Parathyroid adenoma (tissue), 2 donors: ENCODE results near the gene MYO1B.

Experiments
- H2AFZ ChIP-seq: fragments of 300-600 bp; sonication (generic); one replicate; pipeline ENCODE4 v1.7.0; 2017; ENCODE audit warnings: antibody characterized with exemption, mild to moderate bottlenecking
- H3K27ac ChIP-seq: fragments of 300-600 bp; sonication (generic); one replicate; pipeline ENCODE4 v1.7.0; 2017
- H3K27me3 ChIP-seq: fragments of 300-600 bp; sonication (generic); one replicate; pipeline ENCODE4 v1.7.0; 2017; ENCODE audit warnings: low read length; ENCODE audit not compliant: control insufficient read depth, insufficient read depth
- H3K36me3 ChIP-seq: fragments of 300-600 bp; sonication (generic); one replicate; pipeline ENCODE4 v1.7.0; 2017; ENCODE audit warnings: low read length; ENCODE audit not compliant: control insufficient read depth, insufficient read depth
- H3K4me1 ChIP-seq: fragments of 300-600 bp; sonication (generic); one replicate; pipeline ENCODE4 v1.7.0; 2017; ENCODE audit warnings: control low read depth
- H3K4me2 ChIP-seq: fragments of 300-600 bp; sonication (generic); one replicate; pipeline ENCODE4 v1.7.0; 2017; ENCODE audit warnings: low read length
- H3K4me3 ChIP-seq: fragments of 300-600 bp; sonication (generic); one replicate; pipeline ENCODE4 v1.7.0; 2017; ENCODE audit warnings: low read depth, low read length
- H3K79me2 ChIP-seq: fragments of 300-600 bp; sonication (generic); one replicate; pipeline ENCODE4 v1.7.0; 2017; ENCODE audit warnings: control low read depth
- H3K9ac ChIP-seq: fragments of 300-600 bp; sonication (generic); one replicate; pipeline ENCODE4 v1.7.0; 2017; ENCODE audit warnings: mild to moderate bottlenecking
- H3K9me3 ChIP-seq: fragments of 300-600 bp; sonication (generic); one replicate; pipeline ENCODE4 v1.7.0; 2017; ENCODE audit warnings: low read length; ENCODE audit not compliant: control insufficient read depth
- TF ChIP-seq, protein P1 (sequence below): fragments of 300-600 bp; sonication (generic); IDR thresholded peaks from one replicate; pipeline ENCODE4 v1.7.0; 2017; ENCODE audit warnings: antibody characterized with exemption, mild to moderate bottlenecking
- donor health status: primary hyperparathyroidism.

Gene MYO1B

GRCh38 chr2:191410646-191411436 is 165.6 kb downstream of the MYO1B start:
- Histone ChIP-seq H3K9me3 (no peaks in the 10 kb centered on the region), H3K4me1 (no peaks in the 10 kb centered on the region), H3K27ac (no peak overlapping the region), H3K9ac (no peak overlapping the region), H3K4me2 (no peak overlapping the region), H3K27me3 (no peaks in the 10 kb centered on the region), H3K79me2 (no peaks in the 10 kb centered on the region), H3K36me3 (no peaks in the 10 kb centered on the region), H2AFZ (no peak overlapping the region), H3K4me3 (no peak overlapping the region)
- TF ChIP-seq, protein P1, sequence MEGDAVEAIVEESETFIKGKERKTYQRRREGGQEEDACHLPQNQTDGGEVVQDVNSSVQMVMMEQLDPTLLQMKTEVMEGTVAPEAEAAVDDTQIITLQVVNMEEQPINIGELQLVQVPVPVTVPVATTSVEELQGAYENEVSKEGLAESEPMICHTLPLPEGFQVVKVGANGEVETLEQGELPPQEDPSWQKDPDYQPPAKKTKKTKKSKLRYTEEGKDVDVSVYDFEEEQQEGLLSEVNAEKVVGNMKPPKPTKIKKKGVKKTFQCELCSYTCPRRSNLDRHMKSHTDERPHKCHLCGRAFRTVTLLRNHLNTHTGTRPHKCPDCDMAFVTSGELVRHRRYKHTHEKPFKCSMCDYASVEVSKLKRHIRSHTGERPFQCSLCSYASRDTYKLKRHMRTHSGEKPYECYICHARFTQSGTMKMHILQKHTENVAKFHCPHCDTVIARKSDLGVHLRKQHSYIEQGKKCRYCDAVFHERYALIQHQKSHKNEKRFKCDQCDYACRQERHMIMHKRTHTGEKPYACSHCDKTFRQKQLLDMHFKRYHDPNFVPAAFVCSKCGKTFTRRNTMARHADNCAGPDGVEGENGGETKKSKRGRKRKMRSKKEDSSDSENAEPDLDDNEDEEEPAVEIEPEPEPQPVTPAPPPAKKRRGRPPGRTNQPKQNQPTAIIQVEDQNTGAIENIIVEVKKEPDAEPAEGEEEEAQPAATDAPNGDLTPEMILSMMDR: no peak

GRCh38 chr2:191411472-191411871 is 166.3 kb downstream of the MYO1B start:
- H3K4me1 ChIP-seq: no peaks in the 10 kb centered on the region
- TF ChIP-seq, protein P1: no peak
- no peak overlapping the region for H2AFZ ChIP-seq
- H3K27me3 ChIP-seq: no peaks in the 10 kb centered on the region
- no peaks in the 10 kb centered on the region for H3K79me2 ChIP-seq
- no peak overlapping the region for H3K9ac ChIP-seq
- no peaks in the 10 kb centered on the region for H3K36me3 ChIP-seq
- H3K27ac ChIP-seq: no peak overlapping the region
- H3K4me3 ChIP-seq: no peak overlapping the region
- H3K4me2 ChIP-seq: no peak overlapping the region
- H3K9me3 ChIP-seq: no peaks in the 10 kb centered on the region

- H3K9me3 ChIP-seq: no peaks in the 10 kb centered on the region
- TF ChIP-seq, protein P1: no peak
- H3K27ac ChIP-seq: no peak overlapping the region
- H3K79me2 ChIP-seq: no peaks in the 10 kb centered on the region
- no peak overlapping the region for H3K4me2 ChIP-seq
- no peaks in the 10 kb centered on the region for H3K36me3 ChIP-seq
- H3K4me3 ChIP-seq: no peak overlapping the region
- H3K9ac ChIP-seq: no peak overlapping the region
- no peaks in the 10 kb centered on the region for H3K27me3 ChIP-seq
- no peak overlapping the region for H2AFZ ChIP-seq
- no peaks in the 10 kb centered on the region for H3K4me1 ChIP-seq
Observed at GRCh38 chr2:191412353-191412752, 167.1 kb downstream of the MYO1B start.

DNA sequence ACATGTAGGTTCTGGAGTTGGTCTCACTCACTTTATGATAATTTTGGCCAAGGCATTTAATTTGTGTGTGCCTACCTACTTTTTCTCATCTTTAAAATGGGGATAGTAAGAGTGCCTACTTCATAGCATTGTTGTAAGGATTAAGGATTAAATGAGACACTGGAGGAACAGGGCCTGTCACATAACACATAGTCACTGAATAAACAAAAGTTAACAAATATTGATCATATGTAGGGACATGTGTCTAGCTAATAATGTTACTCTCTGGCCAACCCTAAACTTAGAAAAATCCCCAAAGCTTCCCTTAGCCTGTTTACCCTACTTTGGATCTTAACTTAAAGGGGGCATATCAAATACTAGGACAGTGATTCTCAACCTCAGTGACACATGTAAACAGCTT is 169.9 kb downstream of the MYO1B start:
- Histone ChIP-seq H3K79me2 (no peaks in the 10 kb centered on the region), H3K9me3 (no peaks in the 10 kb centered on the region), H2AFZ (no peak overlapping the region), H3K4me1 (no peaks in the 10 kb centered on the region), H3K27me3 (no peaks in the 10 kb centered on the region), H3K27ac (no peak overlapping the region), H3K4me3 (no peak overlapping the region), H3K9ac (no peak overlapping the region), H3K36me3 (no peaks in the 10 kb centered on the region), H3K4me2 (no peak overlapping the region)
- TF ChIP-seq, protein P1: no peak

DNA sequence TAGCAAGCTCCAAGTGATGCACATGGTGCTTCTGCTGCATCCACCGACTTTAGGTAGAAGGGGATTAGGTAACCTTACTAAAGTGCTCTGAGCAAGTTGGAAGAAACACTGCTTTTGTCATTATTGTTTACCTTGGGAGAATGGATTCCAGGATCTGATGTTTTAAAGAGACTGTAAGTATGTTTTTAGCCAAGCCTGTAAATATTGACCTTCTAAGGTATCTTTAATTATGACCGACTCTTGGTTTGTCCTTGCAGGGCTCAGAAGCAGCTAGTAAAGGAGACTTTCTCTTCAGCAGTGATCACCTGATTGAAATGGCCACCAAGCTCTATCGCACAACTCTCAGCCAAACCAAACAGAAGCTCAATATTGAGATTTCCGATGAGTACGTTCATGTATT is 170.7 kb downstream of the MYO1B start:
- H3K4me1 ChIP-seq: no peaks in the 10 kb centered on the region
- no peak overlapping the region for H2AFZ ChIP-seq
- no peaks in the 10 kb centered on the region for H3K79me2 ChIP-seq
- H3K9me3 ChIP-seq: no peaks in the 10 kb centered on the region
- H3K36me3 ChIP-seq: no peaks in the 10 kb centered on the region
- H3K27ac ChIP-seq: no peak overlapping the region
- no peak overlapping the region for H3K4me2 ChIP-seq
- H3K9ac ChIP-seq: no peak overlapping the region
- TF ChIP-seq, protein P1: no peak
- no peaks in the 10 kb centered on the region for H3K27me3 ChIP-seq
- H3K4me3 ChIP-seq: no peak overlapping the region
